Kidney epithelial cell (primary cell): Measurements from ENCODE around the gene MAML2. TPM values are rescaled to one million over a fixed set of nuclear protein-coding genes. Genes with fewer than 3 reads are reported as not detected.
A peak's percentile ranks its signal among the peaks of the same experiment; 100 is the strongest.

Source experiments
- DNase-seq: peaks from one replicate; pipeline ENCODE4 v3.0.0-alpha.2; 2010; ENCODE audit warnings: low read depth
- H3K27me3 ChIP-seq: 2 replicates; pipeline ENCODE4 v1.6.0; 2011; ENCODE audit warnings: low read length; ENCODE audit not compliant: control insufficient read depth, insufficient read depth
- H3K36me3 ChIP-seq: 2 replicates; pipeline ENCODE4 v1.5.1; 2011; ENCODE audit warnings: low read length; ENCODE audit not compliant: control insufficient read depth, insufficient read depth
- H3K4me3 ChIP-seq: 2 replicates; pipeline ENCODE4 v1.5.1; 2011; ENCODE audit warnings: low read depth, mild to moderate bottlenecking, control low read depth, low read length
- total RNA-seq: library from RNA; depleted of rRNA; stranded (reverse); fragments of >200 nt; gene quantifications from 2 replicates; pipeline ENCODE4 v1.2.3, GENCODE V29; 2015
- TF ChIP-seq, protein P1 (sequence below): IDR thresholded peaks from 2 replicates; pipeline ENCODE4 v1.5.1; 2011; ENCODE audit warnings: mild to moderate bottlenecking, moderate library complexity, low read length, control low read depth, inconsistent platforms; ENCODE audit not compliant: insufficient read depth, poor library complexity, severe bottlenecking

Gene MAML2
- total RNA-seq, 1 donor from 2014 or later: 12.3 TPM

GRCh38 chr11:96056576-96056975, 286.4 kb downstream of the MAML2 start:
- Histone ChIP-seq H3K36me3 (no peaks in the 10 kb centered on the region), H3K4me3 (no peak overlapping the region), H3K27me3 (no peaks in the 10 kb centered on the region)
- TF ChIP-seq, protein P1, sequence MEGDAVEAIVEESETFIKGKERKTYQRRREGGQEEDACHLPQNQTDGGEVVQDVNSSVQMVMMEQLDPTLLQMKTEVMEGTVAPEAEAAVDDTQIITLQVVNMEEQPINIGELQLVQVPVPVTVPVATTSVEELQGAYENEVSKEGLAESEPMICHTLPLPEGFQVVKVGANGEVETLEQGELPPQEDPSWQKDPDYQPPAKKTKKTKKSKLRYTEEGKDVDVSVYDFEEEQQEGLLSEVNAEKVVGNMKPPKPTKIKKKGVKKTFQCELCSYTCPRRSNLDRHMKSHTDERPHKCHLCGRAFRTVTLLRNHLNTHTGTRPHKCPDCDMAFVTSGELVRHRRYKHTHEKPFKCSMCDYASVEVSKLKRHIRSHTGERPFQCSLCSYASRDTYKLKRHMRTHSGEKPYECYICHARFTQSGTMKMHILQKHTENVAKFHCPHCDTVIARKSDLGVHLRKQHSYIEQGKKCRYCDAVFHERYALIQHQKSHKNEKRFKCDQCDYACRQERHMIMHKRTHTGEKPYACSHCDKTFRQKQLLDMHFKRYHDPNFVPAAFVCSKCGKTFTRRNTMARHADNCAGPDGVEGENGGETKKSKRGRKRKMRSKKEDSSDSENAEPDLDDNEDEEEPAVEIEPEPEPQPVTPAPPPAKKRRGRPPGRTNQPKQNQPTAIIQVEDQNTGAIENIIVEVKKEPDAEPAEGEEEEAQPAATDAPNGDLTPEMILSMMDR: no peak
- DNase-seq: no peak

DNA sequence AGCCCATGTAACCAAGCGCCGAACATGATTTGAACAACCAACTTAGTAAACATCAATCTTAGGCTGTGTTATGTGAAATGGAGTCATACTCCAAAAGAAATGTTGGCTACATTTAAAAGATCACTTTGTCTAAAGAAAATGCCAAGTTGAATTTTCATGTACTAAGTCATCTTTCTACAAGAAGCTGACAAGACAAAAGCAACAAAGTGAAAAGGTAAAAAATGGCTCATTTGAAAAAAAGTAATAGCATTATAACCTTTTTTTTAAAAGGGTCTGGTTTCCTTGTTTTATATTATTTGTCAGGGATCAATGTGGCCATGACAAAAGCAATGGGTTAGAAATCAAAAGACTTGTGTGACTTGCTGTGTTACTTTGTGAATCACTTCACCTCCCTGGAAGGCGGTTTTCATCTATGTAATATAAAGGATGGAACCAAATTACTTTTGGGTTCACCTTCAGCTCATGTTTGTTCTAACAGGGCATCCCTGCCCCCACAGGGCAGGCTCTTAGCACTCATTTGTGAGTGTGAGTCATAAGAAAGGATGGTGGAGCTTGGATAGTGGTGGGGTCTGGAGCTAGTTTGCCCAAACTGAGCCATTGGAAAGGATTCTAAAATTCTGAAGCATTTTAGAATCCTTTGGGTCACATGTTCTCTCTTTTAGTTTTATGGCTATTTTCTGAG, 287.1 kb downstream of the MAML2 start:
- Histone ChIP-seq H3K4me3 (no peak overlapping the region), H3K36me3 (no peaks in the 10 kb centered on the region), H3K27me3 (no peaks in the 10 kb centered on the region)
- TF ChIP-seq, protein P1: no peak
- DNase-seq: no peak

GRCh38 chr11:96054870-96055705, 287.9 kb downstream of the MAML2 start:
- DNase-seq: no peak
- no peak overlapping the region for H3K4me3 ChIP-seq
- TF ChIP-seq, protein P1: peak; percentile 51
- no peaks in the 10 kb centered on the region for H3K36me3 ChIP-seq
- H3K27me3 ChIP-seq: no peaks in the 10 kb centered on the region

- no peak for DNase-seq
- H3K4me3 ChIP-seq: no peak overlapping the region
- H3K27me3 ChIP-seq: no peaks in the 10 kb centered on the region
- H3K36me3 ChIP-seq: no peaks in the 10 kb centered on the region
- TF ChIP-seq, protein P1: no peak
Observed at GRCh38 chr11:96052921-96053651, 289.9 kb downstream of the MAML2 start.

DNA sequence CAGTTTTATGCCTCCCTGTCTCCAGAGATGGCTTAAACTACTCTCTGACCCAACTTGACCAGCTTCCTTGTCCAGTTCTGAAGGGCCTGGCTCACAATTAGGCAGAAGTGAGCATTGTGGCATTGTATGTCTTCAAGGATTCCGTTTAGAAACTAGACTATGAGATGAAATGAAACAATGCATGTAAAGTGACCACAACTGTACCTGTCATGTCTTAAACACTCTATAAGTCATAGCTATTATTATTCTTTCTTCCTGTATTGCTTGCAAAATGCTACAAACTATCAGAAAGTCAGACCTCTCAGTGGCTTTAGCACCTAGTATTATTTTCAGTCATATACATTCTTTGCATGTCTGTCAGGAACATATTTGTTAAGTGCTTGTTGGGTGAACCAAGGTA, 291.2 kb downstream of the MAML2 start:
- Histone ChIP-seq H3K4me3 (no peak overlapping the region), H3K27me3 (no peaks in the 10 kb centered on the region), H3K36me3 (no peaks in the 10 kb centered on the region)
- no peak for DNase-seq
- TF ChIP-seq, protein P1: no peak
